DOHH2 (cell line): ENCODE results near the gene TBC1D2.

Source experiments
- H3F3A ChIP-seq: fragments of 200-600 bp; sonication (generic), shearing (Covaris generic); 2 replicates; pipeline ENCODE4 v1.6.0; 2016; ENCODE audit warnings: antibody characterized with exemption, mild to moderate bottlenecking; ENCODE audit not compliant: control insufficient read depth, insufficient read depth
- H3K27ac ChIP-seq: fragments of 200-600 bp; sonication (generic); 2 replicates; pipeline ENCODE4 v1.5.1; 2014; ENCODE audit warnings: low read depth, mild to moderate bottlenecking, low read length, moderate library complexity
- H3K27me3 ChIP-seq: fragments of 200-600 bp; sonication (generic); 2 replicates; pipeline ENCODE4 v1.6.1; 2014; ENCODE audit warnings: mild to moderate bottlenecking, low read length, mixed read lengths; ENCODE audit not compliant: control insufficient read depth
- H3K36me3 ChIP-seq: fragments of 200-600 bp; sonication (generic); 2 replicates; pipeline ENCODE4 v1.6.1; 2014; ENCODE audit warnings: mild to moderate bottlenecking, low read length, moderate library complexity, mixed read lengths; ENCODE audit not compliant: control insufficient read depth
- H3K4me1 ChIP-seq: fragments of 200-600 bp; sonication (generic); 2 replicates; pipeline ENCODE4 v1.6.1; 2014; ENCODE audit warnings: mild to moderate bottlenecking, low read length, mixed read lengths; ENCODE audit not compliant: control insufficient read depth
- H3K4me2 ChIP-seq: fragments of 200-600 bp; sonication (generic); 2 replicates; pipeline ENCODE4 v1.6.0; 2014; ENCODE audit warnings: mild to moderate bottlenecking, low read length, moderate library complexity
- H3K4me3 ChIP-seq: fragments of 200-600 bp; sonication (generic); 2 replicates; pipeline ENCODE4 v1.5.1; 2014; ENCODE audit warnings: mild to moderate bottlenecking, low read length, mixed read lengths
- H3K79me2 ChIP-seq: fragments of 200-600 bp; sonication (generic); 2 replicates; pipeline ENCODE4 v1.6.1; 2014; ENCODE audit warnings: mild to moderate bottlenecking, low read length, mixed read lengths; ENCODE audit not compliant: control insufficient read depth
- H3K9me2 ChIP-seq: fragments of 200-600 bp; sonication (generic); replicated peaks from 2 replicates; pipeline ENCODE4 v1.6.1; 2014; ENCODE audit warnings: mild to moderate bottlenecking, low read length, mixed read lengths; ENCODE audit not compliant: control insufficient read depth
- H3K9me3 ChIP-seq: fragments of 200-600 bp; sonication (generic); 2 replicates; pipeline ENCODE4 v1.6.1; 2014; ENCODE audit warnings: antibody characterized with exemption, low read length, mixed read lengths; ENCODE audit not compliant: control insufficient read depth, insufficient read depth
- H4K20me1 ChIP-seq: fragments of 200-600 bp; sonication (generic); 2 replicates; pipeline ENCODE4 v1.6.0; 2014; ENCODE audit warnings: low read depth, mild to moderate bottlenecking, antibody characterized with exemption, low read length, moderate library complexity; ENCODE audit not compliant: control insufficient read depth, insufficient read depth
- EZH2phosphoT487 ChIP-seq: fragments of 200-600 bp; sonication (generic); IDR thresholded peaks from 2 replicates; pipeline ENCODE4 v1.6.1; 2017; ENCODE audit warnings: borderline replicate concordance, mild to moderate bottlenecking, antibody characterized with exemption, low read length, moderate library complexity, mixed read lengths
- TF ChIP-seq, protein P1 (sequence below): fragments of 200-600 bp; sonication (generic); IDR thresholded peaks from one replicate; pipeline ENCODE4 v1.5.1; 2014; ENCODE audit warnings: antibody characterized with exemption, mild to moderate bottlenecking, low read depth, low read length; ENCODE audit not compliant: poor library complexity, severe bottlenecking

Gene TBC1D2

DNA sequence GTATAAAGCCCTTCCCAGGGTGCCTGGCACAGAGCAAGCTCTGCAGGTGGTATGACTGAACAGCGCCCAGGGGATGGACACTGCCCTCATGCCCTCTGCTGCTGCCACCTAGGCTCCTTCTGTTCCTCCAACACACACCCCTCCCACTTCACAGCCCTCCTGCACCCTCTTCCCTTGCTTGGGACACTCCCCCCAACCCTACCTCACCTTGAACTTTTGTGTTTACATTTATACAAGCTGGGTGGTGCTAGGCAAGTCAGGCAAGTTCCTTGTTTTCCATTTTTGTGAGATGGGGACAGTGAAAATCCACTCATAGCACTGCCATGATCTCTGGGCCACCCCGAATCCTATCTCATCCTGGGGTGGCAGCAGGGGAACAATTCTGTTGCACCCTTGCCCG lies 44.2 kb downstream of the TBC1D2 start:
- Histone ChIP-seq H3K79me2 (no peaks in the 10 kb centered on the region), H3K4me2 (no peak overlapping the region), H3K36me3 (no peaks in the 10 kb centered on the region), H3K4me3 (no peak overlapping the region), H3K27ac (no peak overlapping the region), H3F3A (peaks cover 4% of the 10 kb centered on the region; the same call in 1 of the 2 replicates), H4K20me1 (no peaks in the 10 kb centered on the region), H3K4me1 (peaks cover 3% of the 10 kb centered on the region), H3K9me3 (no peaks in the 10 kb centered on the region), H3K27me3 (no peaks in the 10 kb centered on the region), H3K9me2 (no peaks in the 10 kb centered on the region)
- TF ChIP-seq EZH2phosphoT487, result no peak
- TF ChIP-seq, protein P1, sequence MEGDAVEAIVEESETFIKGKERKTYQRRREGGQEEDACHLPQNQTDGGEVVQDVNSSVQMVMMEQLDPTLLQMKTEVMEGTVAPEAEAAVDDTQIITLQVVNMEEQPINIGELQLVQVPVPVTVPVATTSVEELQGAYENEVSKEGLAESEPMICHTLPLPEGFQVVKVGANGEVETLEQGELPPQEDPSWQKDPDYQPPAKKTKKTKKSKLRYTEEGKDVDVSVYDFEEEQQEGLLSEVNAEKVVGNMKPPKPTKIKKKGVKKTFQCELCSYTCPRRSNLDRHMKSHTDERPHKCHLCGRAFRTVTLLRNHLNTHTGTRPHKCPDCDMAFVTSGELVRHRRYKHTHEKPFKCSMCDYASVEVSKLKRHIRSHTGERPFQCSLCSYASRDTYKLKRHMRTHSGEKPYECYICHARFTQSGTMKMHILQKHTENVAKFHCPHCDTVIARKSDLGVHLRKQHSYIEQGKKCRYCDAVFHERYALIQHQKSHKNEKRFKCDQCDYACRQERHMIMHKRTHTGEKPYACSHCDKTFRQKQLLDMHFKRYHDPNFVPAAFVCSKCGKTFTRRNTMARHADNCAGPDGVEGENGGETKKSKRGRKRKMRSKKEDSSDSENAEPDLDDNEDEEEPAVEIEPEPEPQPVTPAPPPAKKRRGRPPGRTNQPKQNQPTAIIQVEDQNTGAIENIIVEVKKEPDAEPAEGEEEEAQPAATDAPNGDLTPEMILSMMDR, result no peak

GRCh38 chr9:98210435-98210834 lies 45.0 kb downstream of the TBC1D2 start:
- Histone ChIP-seq H3K9me2 (no peaks in the 10 kb centered on the region), H3K4me2 (no peak overlapping the region), H4K20me1 (no peaks in the 10 kb centered on the region), H3K79me2 (no peaks in the 10 kb centered on the region), H3K27me3 (peaks cover 1% of the 10 kb centered on the region; the same call in 1 of the 2 replicates), H3K27ac (no peak overlapping the region), H3K9me3 (no peaks in the 10 kb centered on the region), H3K4me1 (peaks cover 11% of the 10 kb centered on the region), H3K4me3 (no peak overlapping the region), H3F3A (peaks cover 4% of the 10 kb centered on the region; the same call in 1 of the 2 replicates), H3K36me3 (no peaks in the 10 kb centered on the region)
- TF ChIP-seq, protein P1, result no peak
- no peak for TF ChIP-seq EZH2phosphoT487

- Histone ChIP-seq H3K27me3 (peaks cover 5% of the 10 kb centered on the region), H3K36me3 (no peaks in the 10 kb centered on the region), H3K27ac (no peak overlapping the region), H3K9me2 (no peaks in the 10 kb centered on the region), H3K4me1 (peaks cover 11% of the 10 kb centered on the region), H3F3A (peaks cover 4% of the 10 kb centered on the region; the same call in 1 of the 2 replicates), H3K9me3 (no peaks in the 10 kb centered on the region), H3K79me2 (no peaks in the 10 kb centered on the region), H3K4me2 (no peak overlapping the region), H4K20me1 (no peaks in the 10 kb centered on the region), H3K4me3 (no peak overlapping the region)
- no peak for TF ChIP-seq EZH2phosphoT487
- TF ChIP-seq, protein P1, result no peak
Observed at GRCh38 chr9:98209530-98209929, 45.9 kb downstream of the TBC1D2 start.

GRCh38 chr9:98208635-98209034 lies 46.8 kb downstream of the TBC1D2 start:
- TF ChIP-seq, protein P1, result no peak
- no peak for TF ChIP-seq EZH2phosphoT487
- no peaks in the 10 kb centered on the region for H3K36me3 ChIP-seq
- H3K4me2 ChIP-seq, result no peak overlapping the region
- peaks cover 5% of the 10 kb centered on the region for H3K27me3 ChIP-seq
- H3K9me3 ChIP-seq, result no peaks in the 10 kb centered on the region
- no peak overlapping the region for H3K27ac ChIP-seq
- H4K20me1 ChIP-seq, result no peaks in the 10 kb centered on the region
- H3K9me2 ChIP-seq, result no peaks in the 10 kb centered on the region
- H3K4me3 ChIP-seq, result no peak overlapping the region
- H3K4me1 ChIP-seq, result peaks cover 11% of the 10 kb centered on the region
- H3K79me2 ChIP-seq, result no peaks in the 10 kb centered on the region
- peaks cover 4% of the 10 kb centered on the region; the same call in 1 of the 2 replicates for H3F3A ChIP-seq
